HEK293 (cell line): ENCODE data around the gene UST.

ENCODE experiments used
- CTCF ChIA-PET: fragments of 350-600 bp; formaldehyde crosslinking; extraction: SDS; loops from one replicate; lab custom pipeline; 2021; ENCODE audit warnings: antibody characterized with exemption; lab: Yijun Ruan, JAX
- POLR2A ChIA-PET: fragments of 300-600 bp; formaldehyde crosslinking; extraction: SDS; loops from one replicate; lab custom pipeline; 2020; ENCODE audit warnings: antibody characterized with exemption, inconsistent platforms; lab: Yijun Ruan, JAX
- H3K27ac ChIP-seq: fragments of 200-500 bp; sonication (Bioruptor generic); 2 replicates; pipeline ENCODE4 v1.5.1; 2014; ENCODE audit warnings: low read depth, low read length, control low read depth, inconsistent platforms; ENCODE audit errors: extremely low read depth
- H3K36me3 ChIP-seq, 2 experiments: fragments of 200-500 bp in 1 of 2; sonication (Bioruptor generic) in 1 of 2; 1 replicate in 1 of 2; 2 replicates in 1 of 2; pipeline ENCODE4 v1.5.1; 2014 to 2017; ENCODE audit warnings: inconsistent platforms in 2 of 2, low read length in 2 of 2; ENCODE audit not compliant: control insufficient read depth in 2 of 2, insufficient read depth in 1 of 2
- H3K4me1 ChIP-seq: fragments of 200-500 bp; sonication (Bioruptor generic); 2 replicates; pipeline ENCODE4 v1.5.1; 2014; ENCODE audit warnings: mild to moderate bottlenecking, low read length, inconsistent platforms; ENCODE audit not compliant: control insufficient read depth, insufficient read depth
- H3K4me3 ChIP-seq: 2 replicates; pipeline ENCODE4 v1.5.1; 2011; ENCODE audit warnings: low read depth, mild to moderate bottlenecking, control low read depth, low read length, moderate library complexity
- H3K9me3 ChIP-seq: fragments of 200-500 bp; sonication (Bioruptor generic); 2 replicates; pipeline ENCODE4 v1.5.1; 2014; ENCODE audit warnings: low read depth, low read length, inconsistent platforms; ENCODE audit not compliant: control insufficient read depth, insufficient read depth
- GLI2 ChIP-seq: fragments of 450-650 bp; formaldehyde crosslinking; IDR thresholded peaks from 2 replicates; pipeline ENCODE4; 2017; ENCODE audit warnings: missing biosample characterization, missing genetic modification characterization, low read depth, borderline replicate concordance
- KLF1 ChIP-seq: fragments of 450-650 bp; formaldehyde crosslinking; IDR thresholded peaks from 2 replicates; pipeline ENCODE4 v1.5.1; 2016; ENCODE audit warnings: missing biosample characterization, missing genetic modification characterization
- MEIS1 ChIP-seq: sonication (generic); formaldehyde crosslinking; IDR thresholded peaks from 2 replicates; pipeline ENCODE4 v1.8.1; 2022; ENCODE audit warnings: missing genetic modification reagents, mild to moderate bottlenecking, borderline replicate concordance
- ZBTB48 ChIP-seq: fragments of 450-650 bp; formaldehyde crosslinking; IDR thresholded peaks from 2 replicates; pipeline ENCODE4 v1.5.1; 2016; ENCODE audit warnings: missing biosample characterization, missing genetic modification characterization
- ZBTB7A ChIP-seq: fragments of 450-650 bp; formaldehyde crosslinking; IDR thresholded peaks from 2 replicates; pipeline ENCODE4 v1.5.1; 2016; ENCODE audit warnings: low read depth, missing biosample characterization, missing genetic modification characterization
- ZNF112 ChIP-seq: fragments of 450-650 bp; formaldehyde crosslinking; IDR thresholded peaks from 2 replicates; pipeline ENCODE4 v1.5.0; 2017; ENCODE audit warnings: missing biosample characterization, missing genetic modification characterization
- ZNF132 ChIP-seq: fragments of 450-650 bp; formaldehyde crosslinking; IDR thresholded peaks from 2 replicates; pipeline ENCODE4 v1.5.1; 2017; ENCODE audit warnings: missing biosample characterization, missing genetic modification characterization, borderline replicate concordance
- ZNF16 ChIP-seq: fragments of 450-650 bp; formaldehyde crosslinking; IDR thresholded peaks from 2 replicates; pipeline ENCODE4 v1.5.1; 2016; ENCODE audit warnings: low read depth, missing biosample characterization, missing genetic modification characterization
- ZNF311 ChIP-seq: fragments of 450-650 bp; formaldehyde crosslinking; IDR thresholded peaks from 2 replicates; pipeline ENCODE4 v1.5.1; 2017; ENCODE audit warnings: missing biosample characterization, missing genetic modification characterization, borderline replicate concordance
- ZNF473 ChIP-seq: fragments of 450-650 bp; formaldehyde crosslinking; IDR thresholded peaks from 2 replicates; pipeline ENCODE4 v1.5.1; 2017; ENCODE audit warnings: missing biosample characterization, missing genetic modification characterization
- ZNF792 ChIP-seq: fragments of 450-650 bp; formaldehyde crosslinking; IDR thresholded peaks from 2 replicates; pipeline ENCODE4 v1.5.1; 2016; ENCODE audit warnings: missing biosample characterization, missing genetic modification characterization
- ZNF837 ChIP-seq: fragments of 450-650 bp; formaldehyde crosslinking; IDR thresholded peaks from 2 replicates; pipeline ENCODE4 v1.5.1; 2016; ENCODE audit warnings: missing biosample characterization, missing genetic modification characterization
- ZSCAN16 ChIP-seq: fragments of 450-650 bp; formaldehyde crosslinking; IDR thresholded peaks from 2 replicates; pipeline ENCODE4 v1.5.1; 2016; ENCODE audit warnings: missing biosample characterization, missing genetic modification characterization
- ZSCAN30 ChIP-seq: fragments of 450-650 bp; IDR thresholded peaks from 2 replicates; pipeline ENCODE4 v1.5.1; 2018; ENCODE audit warnings: missing biosample characterization, mild to moderate bottlenecking, missing genetic modification characterization, moderate library complexity
- TF ChIP-seq, protein P1 (sequence below): fragments of 450-650 bp; formaldehyde crosslinking; IDR thresholded peaks from 2 replicates; pipeline ENCODE4 v1.5.1; 2016; ENCODE audit warnings: missing biosample characterization, missing genetic modification characterization
- TF ChIP-seq, protein P2 (sequence below): IDR thresholded peaks from 2 replicates; pipeline ENCODE4 v1.6.1; 2011; ENCODE audit warnings: mild to moderate bottlenecking, low read depth, low read length, borderline replicate concordance
- TF ChIP-seq, protein P3 (sequence below): fragments of 450-650 bp; formaldehyde crosslinking; conservative IDR thresholded peaks from 2 replicates; pipeline ENCODE4 v1.5.1; 2016; ENCODE audit warnings: low read depth, missing biosample characterization, missing genetic modification characterization
- TF ChIP-seq, protein P4 (sequence below): fragments of 450-650 bp; formaldehyde crosslinking; IDR thresholded peaks from 2 replicates; pipeline ENCODE4 v1.5.1; 2016; ENCODE audit warnings: missing biosample characterization, missing genetic modification characterization
- TF ChIP-seq, protein P5 (sequence below): fragments of 450-650 bp; formaldehyde crosslinking; IDR thresholded peaks from 2 replicates; pipeline ENCODE4 v1.5.1; 2016; ENCODE audit warnings: missing biosample characterization, missing genetic modification characterization

The UST gene

DNA sequence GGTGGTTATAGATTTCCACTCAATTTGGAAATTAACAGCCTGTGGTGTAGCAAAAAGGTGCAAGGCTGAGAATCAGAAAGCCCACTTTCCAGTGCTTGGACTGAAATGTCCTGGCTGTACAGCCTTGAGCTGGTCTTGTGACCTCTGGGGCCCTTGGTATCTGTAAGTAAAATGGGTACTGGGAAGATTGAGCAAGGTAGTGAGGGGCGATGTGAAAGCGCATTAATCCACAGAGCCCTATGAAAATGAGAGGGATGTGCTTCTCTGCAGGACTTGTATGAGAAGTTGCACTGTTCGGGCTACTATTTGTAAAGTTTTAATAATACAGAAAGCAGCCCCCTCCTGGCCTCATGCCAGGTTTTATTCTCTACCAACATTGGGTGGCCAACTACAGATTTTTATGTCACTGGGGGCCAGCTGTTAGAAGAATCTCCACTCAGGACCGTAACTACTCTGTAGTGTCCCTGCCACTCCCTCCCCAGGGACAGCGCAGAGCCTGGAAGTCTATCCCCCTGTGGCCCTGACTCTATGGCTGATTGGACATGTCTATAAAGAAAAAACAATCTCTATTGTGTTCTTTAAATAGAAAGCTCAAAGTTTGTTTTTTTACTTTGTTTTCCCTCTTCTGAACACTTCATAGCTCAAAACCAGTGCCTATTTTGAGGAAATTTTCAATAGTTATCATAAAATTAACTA lies 316.0 kb downstream of the UST start:
- CTCF ChIA-PET = interaction anchor here (0.6 to 2.3 kb wide), 9 partner anchors 16 to 503 kb away, joined by 3 to 11 read pairs (median 4); no protein-coding TSS in a partner anchor
- no peaks in the 10 kb centered on the region for H3K9me3 ChIP-seq
- TF ChIP-seq ZSCAN30 (no peak), ZBTB48 (tag by site-specific recombination) (no peak), ZNF837 (tag by site-specific recombination) (no peak), ZNF792 (tag by site-specific recombination) (no peak), ZNF311 (no peak), ZSCAN16 (tag by site-specific recombination) (no peak), ZBTB7A (tag by site-specific recombination) (no peak), ZNF132 (tag by site-specific recombination) (no peak), KLF1 (tag by site-specific recombination) (no peak), GLI2 (tag by site-specific recombination) (no peak), ZNF112 (tag by site-specific recombination) (no peak), MEIS1 (CRISPR knock-in tag) (no peak), ZNF16 (tag by site-specific recombination) (no peak), ZNF473 (no peak)
- TF ChIP-seq, protein P1, sequence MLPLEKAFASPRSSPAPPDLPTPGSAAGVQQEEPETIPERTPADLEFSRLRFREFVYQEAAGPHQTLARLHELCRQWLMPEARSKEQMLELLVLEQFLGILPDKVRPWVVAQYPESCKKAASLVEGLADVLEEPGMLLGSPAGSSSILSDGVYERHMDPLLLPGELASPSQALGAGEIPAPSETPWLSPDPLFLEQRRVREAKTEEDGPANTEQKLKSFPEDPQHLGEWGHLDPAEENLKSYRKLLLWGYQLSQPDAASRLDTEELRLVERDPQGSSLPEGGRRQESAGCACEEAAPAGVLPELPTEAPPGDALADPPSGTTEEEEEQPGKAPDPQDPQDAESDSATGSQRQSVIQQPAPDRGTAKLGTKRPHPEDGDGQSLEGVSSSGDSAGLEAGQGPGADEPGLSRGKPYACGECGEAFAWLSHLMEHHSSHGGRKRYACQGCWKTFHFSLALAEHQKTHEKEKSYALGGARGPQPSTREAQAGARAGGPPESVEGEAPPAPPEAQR (tag by site-specific recombination) = no peak
- TF ChIP-seq, protein P2, sequence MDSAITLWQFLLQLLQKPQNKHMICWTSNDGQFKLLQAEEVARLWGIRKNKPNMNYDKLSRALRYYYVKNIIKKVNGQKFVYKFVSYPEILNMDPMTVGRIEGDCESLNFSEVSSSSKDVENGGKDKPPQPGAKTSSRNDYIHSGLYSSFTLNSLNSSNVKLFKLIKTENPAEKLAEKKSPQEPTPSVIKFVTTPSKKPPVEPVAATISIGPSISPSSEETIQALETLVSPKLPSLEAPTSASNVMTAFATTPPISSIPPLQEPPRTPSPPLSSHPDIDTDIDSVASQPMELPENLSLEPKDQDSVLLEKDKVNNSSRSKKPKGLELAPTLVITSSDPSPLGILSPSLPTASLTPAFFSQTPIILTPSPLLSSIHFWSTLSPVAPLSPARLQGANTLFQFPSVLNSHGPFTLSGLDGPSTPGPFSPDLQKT = no peak
- TF ChIP-seq, protein P3, sequence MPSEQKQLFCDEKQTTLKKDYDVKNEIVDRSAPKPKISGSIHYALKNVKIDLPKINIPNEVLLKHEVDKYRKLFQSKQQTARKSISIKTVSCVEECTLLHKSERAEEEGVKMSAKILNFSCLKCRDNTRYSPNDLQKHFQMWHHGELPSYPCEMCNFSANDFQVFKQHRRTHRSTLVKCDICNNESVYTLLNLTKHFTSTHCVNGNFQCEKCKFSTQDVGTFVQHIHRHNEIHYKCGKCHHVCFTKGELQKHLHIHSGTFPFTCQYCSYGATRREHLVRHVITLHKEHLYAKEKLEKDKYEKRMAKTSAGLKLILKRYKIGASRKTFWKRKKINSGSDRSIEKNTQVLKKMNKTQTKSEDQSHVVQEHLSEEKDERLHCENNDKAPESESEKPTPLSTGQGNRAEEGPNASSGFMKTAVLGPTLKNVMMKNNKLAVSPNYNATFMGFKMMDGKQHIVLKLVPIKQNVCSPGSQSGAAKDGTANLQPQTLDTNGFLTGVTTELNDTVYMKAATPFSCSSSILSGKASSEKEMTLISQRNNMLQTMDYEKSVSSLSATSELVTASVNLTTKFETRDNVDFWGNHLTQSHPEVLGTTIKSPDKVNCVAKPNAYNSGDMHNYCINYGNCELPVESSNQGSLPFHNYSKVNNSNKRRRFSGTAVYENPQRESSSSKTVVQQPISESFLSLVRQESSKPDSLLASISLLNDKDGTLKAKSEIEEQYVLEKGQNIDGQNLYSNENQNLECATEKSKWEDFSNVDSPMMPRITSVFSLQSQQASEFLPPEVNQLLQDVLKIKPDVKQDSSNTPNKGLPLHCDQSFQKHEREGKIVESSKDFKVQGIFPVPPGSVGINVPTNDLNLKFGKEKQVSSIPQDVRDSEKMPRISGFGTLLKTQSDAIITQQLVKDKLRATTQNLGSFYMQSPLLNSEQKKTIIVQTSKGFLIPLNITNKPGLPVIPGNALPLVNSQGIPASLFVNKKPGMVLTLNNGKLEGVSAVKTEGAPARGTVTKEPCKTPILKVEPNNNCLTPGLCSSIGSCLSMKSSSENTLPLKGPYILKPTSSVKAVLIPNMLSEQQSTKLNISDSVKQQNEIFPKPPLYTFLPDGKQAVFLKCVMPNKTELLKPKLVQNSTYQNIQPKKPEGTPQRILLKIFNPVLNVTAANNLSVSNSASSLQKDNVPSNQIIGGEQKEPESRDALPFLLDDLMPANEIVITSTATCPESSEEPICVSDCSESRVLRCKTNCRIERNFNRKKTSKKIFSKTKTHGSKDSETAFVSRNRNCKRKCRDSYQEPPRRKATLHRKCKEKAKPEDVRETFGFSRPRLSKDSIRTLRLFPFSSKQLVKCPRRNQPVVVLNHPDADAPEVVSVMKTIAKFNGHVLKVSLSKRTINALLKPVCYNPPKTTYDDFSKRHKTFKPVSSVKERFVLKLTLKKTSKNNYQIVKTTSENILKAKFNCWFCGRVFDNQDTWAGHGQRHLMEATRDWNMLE = no peak
- TF ChIP-seq, protein P4, sequence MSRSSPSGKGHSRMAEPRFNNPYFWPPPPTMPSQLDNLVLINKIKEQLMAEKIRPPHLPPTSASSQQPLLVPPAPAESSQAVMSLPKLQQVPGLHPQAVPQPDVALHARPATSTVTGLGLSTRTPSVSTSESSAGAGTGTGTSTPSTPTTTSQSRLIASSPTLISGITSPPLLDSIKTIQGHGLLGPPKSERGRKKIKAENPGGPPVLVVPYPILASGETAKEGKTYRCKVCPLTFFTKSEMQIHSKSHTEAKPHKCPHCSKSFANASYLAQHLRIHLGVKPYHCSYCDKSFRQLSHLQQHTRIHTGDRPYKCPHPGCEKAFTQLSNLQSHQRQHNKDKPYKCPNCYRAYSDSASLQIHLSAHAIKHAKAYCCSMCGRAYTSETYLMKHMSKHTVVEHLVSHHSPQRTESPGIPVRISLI (tag by site-specific recombination) = no peak
- TF ChIP-seq, protein P5, sequence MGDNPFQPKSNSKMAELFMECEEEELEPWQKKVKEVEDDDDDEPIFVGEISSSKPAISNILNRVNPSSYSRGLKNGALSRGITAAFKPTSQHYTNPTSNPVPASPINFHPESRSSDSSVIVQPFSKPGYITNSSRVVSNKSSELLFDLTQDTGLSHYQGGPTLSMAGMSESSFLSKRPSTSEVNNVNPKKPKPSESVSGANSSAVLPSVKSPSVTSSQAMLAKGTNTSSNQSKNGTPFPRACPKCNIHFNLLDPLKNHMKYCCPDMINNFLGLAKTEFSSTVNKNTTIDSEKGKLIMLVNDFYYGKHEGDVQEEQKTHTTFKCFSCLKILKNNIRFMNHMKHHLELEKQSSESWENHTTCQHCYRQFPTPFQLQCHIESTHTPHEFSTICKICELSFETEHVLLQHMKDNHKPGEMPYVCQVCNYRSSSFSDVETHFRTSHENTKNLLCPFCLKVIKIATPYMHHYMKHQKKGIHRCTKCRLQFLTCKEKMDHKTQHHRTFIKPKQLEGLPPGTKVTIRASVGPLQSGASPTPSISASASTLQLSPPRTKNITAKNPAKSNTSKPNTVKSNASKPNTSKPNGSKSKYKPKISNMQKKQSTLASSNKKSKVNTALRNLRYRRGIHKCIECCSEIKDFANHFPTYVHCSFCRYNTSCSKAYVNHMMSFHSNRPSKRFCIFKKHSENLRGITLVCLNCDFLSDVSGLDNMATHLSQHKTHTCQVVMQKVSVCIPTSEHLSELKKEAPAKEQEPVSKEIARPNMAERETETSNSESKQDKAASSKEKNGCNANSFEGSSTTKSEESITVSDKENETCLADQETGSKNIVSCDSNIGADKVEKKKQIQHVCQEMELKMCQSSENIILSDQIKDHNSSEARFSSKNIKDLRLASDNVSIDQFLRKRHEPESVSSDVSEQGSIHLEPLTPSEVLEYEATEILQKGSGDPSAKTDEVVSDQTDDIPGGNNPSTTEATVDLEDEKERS (tag by site-specific recombination) = no peak
- TF ChIP-seq, all 188 proteins: peak for 0
- no peak overlapping the region for H3K27ac ChIP-seq
- POLR2A ChIA-PET = no interaction called here
- no peaks in the 10 kb centered on the region for H3K36me3 ChIP-seq
- peaks cover 29% of the 10 kb centered on the region for H3K4me1 ChIP-seq
- H3K4me3 ChIP-seq = no peak overlapping the region
